Stimulated activated CD8-positive, alpha-beta memory T cell treated with anti-CD3 and anti-CD28 coated beads, Interleukin-4, amount 100 ng/mL, for 48 hours (primary cell): ENCODE measurements around the gene CIPC.

ENCODE experiments used
- DNase-seq: peaks from one replicate; pipeline ENCODE4 v3.0.0-alpha.2; 2020

CIPC gene

DNA sequence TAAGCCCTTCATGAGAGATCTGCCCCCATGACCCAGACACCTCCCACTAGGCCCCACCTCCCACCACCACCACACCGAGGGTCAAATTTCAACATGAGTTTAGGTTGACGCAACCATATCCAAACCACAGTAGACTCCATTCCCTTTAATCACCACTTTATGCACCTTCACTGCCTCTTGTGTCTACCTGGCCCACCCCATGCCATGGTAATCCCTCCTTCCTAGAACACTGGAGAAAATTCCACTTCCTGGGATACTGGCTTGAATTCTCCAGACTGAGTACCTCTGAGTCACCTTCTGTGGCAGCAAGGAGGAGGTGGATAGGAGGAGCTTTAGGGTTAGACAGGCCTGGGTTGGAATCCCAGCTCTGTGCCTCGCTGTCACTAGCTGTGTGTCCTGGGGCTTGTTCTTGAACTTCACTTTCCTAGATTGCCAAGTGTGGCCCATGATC lies 26.1 kb upstream of the CIPC start:
- DNase-seq: no peak

DNA sequence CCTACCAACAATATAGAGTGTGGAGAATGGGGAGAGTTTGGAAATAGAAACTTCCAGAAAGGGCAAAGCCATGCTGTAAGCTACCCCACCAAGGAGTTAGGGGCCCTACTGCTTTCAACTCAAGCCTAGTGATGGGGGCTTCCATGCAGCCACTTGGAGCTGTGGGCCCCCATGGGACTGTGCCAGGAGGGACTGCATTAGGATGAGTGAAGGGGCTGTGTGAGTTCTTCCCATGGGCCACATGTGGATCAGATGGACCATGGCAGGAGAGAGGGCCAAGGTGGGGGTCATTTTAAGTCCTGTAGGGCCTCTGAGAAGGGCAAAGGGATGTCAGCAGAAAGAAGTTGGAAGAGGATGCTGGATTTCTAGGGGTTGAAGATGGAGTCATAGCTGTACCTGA lies 23.1 kb upstream of the CIPC start:
- DNase-seq: no peak

DNA sequence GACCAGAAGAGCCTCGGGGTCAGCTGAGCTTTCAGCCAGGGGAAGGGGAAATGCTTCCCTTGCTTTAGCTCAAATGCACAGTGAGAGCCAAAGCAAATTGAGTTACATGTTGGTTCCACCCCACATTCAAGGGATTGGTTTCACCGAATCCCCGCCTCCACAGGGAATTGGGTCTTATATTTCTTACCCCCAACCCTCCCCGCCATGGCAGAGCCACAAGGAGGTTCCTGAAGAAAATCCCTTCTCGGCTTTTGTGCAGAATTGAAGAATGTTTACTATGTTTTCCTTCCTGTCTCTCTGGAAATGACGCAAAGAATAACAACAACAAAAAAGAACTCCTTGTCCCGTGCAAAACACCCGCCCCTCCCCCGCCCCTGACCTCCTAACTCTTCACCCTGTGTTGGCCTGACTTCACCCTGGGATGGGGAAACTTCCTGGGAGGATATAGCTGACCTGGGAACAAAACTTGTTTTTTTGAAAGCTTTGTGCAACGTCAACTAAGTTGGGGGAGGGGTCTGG lies 21.9 kb upstream of the CIPC start:
- DNase-seq: no peak

DNA sequence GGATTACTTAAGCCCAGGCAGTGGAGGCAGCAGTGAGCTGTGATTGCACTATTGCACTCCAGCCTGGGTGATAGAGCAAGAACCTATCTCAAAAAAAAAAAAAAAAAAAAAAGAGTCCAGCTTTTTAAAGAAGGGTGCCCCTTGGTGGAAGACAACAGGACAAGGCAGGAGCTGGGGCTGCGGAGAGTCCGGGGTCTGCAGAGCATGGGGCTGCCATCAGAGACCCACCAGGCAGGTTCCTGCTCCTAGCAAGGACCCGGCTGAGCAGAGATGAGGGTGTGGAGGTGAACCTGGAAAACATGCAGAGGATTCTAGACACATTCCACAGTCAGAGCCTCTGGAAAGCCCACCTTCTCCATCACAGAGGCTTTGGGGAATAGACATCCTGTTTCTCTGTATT lies 21.0 kb upstream of the CIPC start:
- DNase-seq: no peak

DNA sequence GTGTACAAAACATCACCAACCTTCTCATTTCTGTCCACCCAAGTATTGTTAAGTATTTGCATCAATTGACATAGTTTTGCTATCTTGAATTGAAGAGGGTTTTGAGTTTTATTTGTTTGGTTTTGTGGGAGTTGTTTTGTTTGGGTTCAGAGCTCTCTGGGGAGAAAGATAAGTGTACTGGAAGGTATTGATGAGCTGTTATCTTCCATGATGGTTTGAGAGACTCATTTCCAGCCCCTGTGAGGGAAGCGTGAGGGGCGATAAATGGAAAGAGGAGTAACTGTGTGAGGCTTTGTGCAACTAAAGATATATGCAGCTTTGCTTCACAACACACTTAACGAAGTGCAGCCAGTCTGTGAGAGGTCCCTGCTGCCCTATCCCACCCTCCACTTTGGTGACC lies 15.7 kb upstream of the CIPC start:
- no peak for DNase-seq

DNA sequence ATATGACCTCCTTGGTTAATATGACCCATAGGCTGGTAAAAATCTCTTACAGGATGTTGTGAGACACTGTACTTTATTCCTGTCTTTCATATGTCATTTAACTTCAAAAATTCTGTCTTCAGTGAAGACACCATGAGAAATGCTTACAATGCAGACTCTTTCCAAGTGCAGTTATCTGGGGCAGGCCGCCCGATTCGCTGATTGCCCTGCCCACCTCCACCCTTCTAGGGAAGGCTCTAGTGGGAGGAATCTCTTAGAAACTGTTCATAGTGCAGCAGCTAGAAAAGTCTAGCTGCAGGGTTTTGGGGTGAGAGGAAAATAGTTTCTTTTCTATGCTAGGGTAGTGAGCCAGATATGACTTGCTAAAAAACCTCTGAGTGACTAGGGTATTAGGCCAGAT lies 15.0 kb upstream of the CIPC start:
- DNase-seq: no peak

DNA sequence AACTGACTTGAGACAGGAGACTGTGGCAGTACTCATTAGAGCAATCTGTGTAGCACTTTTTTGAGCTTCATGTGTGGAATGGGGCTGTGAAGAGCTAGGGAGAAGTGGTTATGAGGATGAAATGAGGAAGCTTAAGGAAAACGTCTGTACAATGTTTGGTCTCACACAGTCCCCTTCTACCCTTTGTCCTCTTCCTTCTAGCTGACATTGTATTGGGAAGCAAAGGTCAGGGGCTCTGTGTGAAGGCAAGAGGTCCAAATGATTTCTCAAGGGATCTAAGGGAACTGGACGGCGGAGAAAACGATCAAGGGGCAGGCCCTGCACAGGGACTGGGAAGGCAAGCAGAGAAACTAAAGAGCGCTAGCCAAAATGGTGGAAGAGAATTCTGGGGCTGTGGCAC lies 13.1 kb upstream of the CIPC start:
- DNase-seq: no peak

DNA sequence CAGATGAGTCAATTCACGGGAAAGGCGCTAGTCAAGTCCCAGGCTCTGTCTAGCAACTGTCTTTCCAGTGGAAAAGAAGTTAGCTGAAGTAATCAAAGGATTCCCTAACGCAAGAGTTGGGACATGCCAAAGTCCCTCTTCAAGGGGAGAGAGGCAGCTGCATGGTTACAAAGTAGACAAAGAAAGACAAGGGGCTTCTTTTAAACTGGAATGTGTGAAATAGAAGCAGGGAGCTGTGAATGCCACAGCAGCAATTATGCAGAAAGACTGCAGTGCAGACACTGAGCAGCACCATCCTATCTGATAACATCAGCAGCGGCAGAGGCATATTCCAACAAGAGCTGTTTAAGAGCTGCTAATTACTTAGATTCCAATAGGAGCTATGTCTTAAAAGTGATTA lies 12.5 kb upstream of the CIPC start:
- no peak for DNase-seq

DNA sequence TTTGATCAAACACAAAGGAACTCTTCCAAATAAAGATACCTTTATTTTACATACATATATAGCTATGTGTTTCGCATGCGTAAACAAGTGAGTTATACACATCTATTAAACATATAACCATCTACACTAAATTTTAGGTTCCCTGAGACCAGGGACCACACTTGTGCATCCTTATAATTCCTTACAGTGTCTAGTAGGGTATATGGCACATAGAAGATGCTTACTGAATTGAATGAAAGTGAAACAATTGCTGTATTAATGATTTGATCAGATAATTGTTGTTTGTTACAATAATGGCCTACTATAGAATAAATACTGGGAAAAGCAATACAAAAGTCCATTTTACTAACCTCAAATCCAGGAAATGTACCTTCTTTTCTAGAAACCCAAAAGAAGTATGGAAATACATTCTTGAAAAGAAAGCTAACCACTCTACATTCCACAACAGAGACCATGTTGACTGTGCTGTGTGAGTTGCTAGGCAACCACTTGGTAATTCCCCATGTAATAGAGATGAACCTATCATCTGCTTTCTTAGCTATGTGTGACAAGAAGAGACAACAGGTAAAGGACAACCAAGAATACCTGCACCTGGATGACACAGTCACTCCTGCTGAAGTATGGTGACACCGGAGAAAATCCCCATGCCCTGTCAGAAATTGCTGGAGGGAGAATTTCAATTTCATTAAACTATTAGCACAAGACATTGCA lies 11.9 kb upstream of the CIPC start:
- no peak for DNase-seq

DNA sequence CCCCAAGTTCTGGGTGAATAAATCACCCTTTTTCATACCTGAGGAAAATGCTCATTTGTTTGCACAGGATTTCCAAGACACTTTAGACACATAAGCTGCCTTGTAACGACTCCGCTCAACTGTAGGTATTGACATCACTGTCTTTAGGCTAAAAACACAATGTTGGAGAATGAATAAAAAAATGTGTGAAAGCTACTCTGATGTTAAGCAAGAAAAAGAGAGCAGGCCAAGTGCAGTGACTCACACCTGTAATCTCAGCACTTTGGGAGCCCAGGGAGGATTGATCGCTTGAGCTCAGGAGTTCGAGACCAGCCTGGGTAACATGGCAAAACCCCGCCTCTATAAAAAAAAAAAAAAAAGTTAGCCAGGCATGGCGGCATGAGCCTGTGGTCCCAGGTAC lies 11.1 kb upstream of the CIPC start:
- DNase-seq: no peak

DNA sequence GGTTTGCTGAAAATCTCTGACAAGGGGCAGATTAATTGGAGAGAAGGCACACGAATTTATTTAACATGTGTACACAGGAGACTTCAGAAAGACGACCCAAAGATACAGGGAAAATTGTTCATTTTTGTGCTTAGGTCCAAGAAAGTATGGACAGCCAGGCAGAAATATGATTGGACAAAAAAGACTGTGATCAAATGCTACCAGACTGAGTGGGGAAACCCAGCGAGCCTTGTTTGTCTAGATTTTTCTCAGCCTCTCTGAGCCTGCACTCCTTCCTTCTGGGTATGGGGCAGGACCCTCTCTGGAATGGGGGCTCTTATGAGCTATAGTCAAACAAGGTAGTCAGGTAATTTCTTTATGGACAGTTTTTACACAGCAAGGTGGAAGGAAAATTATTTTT lies 10.4 kb upstream of the CIPC start:
- no peak for DNase-seq

DNA sequence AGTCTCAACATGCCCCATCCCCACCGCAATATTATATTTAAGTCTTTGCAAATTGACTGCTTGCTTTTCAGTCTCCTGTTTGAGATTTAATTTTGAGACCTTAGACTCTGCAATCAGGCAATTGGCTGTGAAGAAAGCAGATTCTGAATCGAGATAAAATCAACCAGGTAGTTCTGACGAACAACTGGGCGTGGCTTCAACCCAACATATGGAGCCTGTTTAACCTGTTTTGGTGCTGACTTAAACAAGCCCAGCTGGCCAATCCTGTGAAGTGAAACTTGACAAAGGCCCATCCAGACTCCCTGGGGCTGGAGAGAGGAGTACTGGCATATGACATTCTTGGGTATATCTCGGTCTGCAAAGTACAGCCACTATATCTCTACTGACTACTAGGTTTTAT lies 9.8 kb upstream of the CIPC start:
- DNase-seq: no peak

DNA sequence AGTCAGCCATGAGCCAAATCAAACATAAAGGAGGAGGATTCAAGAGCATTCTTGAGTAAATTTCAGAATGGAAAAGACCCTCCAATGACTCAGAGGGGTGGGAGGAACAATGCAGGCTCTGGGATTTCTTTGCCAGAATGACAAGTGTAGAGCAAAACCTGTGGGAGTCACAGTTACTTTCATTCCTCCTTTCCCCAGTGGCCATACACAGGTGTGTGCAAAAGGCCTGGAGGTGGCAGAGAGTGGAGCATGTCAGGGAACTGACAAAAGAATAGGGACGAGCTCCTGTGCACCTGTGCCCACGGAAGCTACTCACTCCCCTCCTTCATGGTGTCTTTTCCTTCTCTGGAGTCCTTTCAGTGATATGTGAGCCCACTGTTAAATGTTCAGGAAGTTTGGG lies 9.4 kb upstream of the CIPC start:
- DNase-seq: no peak

DNA sequence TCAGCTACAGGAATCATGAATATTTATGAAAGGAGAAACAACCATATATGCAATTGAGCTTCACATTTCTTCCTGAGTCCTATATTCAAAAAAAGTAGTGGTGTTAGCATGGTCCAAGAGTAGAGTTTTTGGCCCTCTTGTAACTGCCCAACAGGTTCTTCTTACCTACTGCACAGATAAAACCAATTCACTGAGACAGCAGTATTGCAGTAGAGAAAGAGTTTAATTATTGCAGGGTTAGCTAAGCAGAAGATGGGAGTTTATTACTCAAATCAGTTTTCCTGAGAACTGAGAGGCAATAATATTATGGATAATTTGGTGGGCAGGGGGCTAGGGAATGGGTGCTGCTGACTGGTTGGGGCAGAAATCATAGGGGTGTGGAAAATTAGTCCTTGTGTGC lies 6.5 kb upstream of the CIPC start:
- no peak for DNase-seq

DNA sequence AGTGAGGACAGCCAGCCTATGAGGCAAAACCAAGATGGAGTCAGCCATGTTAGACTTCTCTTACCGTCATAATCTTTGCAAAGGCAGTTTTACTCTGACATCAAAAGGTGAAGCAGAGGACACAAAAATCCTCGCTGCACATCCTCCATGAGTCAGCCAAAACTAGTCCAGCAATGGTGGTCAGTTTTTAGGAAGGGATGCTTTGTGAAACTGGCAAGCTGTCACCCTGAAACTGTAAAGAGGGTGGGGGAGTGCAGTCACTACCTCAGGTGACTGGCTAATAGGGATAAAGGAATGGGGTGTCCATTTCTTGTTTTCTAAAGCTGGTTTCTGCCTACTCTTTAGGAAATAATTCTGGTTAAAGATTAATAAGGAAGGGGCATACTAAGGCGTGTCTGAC lies 5.4 kb upstream of the CIPC start:
- DNase-seq: no peak

DNA sequence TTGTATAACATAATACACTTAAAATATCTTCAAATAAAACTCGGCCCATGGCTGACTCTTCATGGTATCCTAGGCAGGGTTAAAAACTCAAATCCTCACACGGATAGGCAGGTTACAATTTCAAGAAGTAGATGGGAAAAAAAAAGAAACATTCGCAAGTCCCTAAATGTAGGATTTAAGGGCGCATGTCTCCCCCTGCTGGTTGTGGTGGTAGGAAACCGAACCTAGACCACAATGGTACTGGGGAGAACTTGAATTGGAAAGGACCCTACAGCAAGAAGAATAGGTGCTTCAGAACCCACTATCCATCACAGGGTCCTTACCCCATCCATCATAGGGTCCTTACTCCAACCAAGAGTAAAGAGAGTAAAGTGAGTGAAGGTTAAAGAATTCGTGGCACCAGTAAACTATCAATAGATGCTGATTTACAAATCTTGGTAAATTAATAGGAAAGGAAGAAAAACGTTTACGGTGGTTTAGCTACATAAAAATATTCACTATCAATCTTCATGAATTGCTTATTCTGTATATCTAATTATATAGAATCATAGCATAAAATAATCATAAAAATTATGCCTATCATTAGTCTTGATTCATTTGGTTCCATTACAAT lies 3.3 kb upstream of the CIPC start:
- DNase-seq: peak; percentile 88

DNA sequence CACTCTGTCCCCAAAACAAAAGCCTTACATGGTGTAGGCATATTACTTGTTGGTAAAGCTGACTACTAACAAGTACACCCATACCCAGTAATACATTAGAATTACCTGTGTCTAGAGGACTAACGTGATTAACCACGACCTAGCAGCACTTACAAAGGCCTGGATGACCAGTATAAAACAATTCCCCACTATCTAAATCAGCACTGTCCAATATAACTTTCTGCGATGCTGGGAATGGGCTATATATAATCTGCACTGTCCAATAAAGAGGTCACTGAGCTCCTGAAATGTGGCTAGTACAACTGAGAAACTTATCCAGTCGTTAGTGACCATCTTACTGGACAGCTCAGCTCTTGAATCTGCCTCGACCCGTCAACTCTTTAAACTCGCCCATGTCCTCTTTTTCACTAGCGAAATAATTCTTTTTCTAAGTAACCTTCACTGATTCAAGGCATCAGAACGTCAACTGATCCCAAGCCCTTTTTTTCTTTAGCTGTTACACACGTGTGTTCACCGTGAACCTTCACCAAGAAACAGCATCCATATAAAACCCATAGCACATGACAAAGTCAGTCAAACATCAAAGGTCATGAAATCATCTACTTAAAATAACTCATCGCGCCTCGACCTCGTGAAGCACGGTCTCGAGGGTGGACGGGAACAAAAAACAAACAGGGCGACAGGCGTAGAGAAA lies 905 bp upstream of the CIPC start:
- DNase-seq: no peak

DNA sequence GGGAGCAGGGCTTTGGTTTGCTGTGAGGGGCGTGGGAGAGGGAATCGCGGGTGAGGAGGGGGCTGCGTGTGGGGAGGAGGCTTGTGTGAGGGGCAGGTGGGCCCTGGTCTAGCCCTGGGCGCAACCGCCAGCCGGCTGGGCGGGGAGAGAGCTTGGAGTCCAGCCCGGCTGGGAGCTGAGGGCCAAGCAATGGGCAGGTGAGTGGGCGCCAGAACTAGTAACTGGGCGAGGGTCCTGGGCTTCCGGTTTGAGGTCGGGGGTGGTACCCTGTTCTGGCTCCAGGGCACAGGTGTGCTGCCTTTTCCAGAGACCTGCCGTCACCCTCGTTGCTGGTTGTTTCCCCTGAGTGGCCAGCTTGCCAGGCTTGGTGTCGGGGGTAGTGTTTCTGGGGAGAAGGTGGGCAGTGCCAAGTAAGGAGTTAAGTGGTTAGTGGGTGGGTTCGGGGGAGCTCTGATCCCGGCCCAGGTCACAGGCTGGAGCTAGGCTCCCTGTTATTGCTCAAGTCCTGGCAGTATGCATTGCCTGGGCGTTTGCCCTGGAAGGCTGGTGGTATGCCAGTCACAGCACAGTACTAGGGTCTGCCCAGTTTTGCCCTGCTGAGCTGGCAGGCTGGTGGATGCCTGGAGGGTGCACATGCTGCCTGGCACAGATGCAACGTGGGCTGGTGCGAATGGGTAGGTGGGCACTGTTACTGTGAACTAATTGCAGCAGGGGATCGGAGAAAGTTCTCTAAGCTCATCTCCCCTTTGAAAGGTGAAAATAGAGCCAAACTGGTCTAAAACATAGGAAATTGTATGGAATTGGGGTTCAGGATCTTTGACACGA lies 683 bp downstream of the CIPC start:
- peak; percentile 36 for DNase-seq

DNA sequence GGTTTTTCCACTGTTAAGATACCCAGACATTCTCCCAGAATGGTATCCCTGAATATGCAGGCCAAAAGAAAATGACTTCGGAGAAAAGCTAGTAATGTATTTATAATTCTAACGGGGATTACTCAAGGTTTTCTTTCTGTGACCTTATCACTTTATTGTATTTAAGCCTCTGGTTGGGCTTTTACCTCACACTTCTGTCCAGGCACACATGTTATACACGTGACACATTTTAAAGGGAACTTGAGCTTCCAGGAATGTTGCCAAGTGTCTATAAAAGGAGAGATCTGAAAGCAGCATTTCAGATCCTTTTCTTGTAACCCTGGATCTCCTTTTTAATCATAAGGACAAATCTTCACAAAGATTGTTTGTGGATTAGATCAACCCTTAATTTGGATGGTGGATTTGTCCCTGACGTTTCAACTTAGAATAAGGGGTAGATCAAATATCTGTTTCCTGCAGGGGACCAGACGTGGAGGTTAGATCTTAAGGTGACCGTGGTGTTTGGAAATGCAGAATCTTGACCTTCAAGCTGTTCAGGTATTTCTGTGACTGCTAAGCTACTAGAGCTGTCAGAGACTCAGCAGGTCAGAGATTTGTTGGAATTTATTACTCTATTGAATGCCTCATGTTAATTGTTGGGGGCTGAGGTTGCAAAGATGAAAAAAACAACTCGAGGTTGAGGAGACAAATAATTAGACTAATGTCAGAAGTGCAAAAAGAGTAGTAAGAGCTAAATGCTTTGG lies 1.5 kb downstream of the CIPC start:
- no peak for DNase-seq

DNA sequence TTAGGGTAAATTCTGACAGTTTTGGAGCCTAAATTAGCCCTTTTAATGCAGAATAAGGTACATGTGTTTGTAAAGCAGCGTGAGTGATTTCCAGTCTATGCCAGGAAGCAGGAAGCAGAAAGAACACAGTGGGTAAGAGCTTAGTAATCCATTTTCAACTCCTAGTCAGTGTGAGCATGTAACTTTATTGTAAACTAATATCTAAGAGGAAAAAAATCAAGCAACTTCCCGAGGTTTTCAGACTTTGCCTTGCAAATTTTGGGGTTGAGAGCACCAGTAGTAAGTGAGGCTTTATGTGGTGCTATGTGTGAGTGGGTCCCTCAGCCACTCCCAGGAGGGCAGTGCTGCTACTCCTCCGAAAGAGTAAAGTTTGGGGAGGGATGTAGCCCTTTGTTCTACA lies 2.9 kb downstream of the CIPC start:
- no peak for DNase-seq

DNA sequence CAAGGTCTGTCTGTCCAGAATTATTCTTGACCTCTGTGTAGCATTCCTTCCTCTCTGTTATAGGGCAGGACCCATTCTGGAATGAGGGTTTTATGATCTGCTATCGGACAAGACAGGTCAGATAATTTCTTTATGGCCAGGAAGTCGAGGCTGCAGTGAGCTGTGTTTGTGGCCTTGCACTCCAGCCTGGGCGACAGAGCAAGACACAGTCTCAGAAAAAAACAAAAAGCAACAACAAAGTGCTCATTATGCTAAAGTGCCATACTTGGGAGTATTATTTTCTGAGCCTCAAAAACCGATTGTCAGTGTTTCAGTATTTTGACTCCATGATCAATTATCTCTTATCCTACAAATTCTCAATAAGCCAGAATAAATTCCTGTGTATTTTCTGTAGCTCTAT lies 4.1 kb downstream of the CIPC start:
- no peak for DNase-seq

DNA sequence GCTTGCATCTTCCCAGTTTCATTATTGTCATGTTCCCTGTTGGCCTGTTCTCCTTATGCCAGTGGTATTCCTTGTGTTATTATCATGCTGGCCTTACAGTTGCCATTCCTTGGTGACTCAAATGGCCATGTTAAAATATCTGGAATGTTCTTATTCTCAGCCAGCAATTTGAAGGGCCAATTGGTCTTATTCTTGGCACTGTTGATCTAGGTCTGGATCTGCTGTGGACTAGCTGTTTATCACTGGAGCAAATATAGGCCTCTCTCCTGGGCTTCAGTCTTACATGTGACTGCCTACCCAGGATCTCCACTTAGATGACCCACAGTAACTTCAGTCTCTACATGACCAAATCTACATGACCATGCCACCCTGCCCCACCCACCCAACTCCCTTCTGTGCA lies 5.4 kb downstream of the CIPC start:
- DNase-seq: no peak

DNA sequence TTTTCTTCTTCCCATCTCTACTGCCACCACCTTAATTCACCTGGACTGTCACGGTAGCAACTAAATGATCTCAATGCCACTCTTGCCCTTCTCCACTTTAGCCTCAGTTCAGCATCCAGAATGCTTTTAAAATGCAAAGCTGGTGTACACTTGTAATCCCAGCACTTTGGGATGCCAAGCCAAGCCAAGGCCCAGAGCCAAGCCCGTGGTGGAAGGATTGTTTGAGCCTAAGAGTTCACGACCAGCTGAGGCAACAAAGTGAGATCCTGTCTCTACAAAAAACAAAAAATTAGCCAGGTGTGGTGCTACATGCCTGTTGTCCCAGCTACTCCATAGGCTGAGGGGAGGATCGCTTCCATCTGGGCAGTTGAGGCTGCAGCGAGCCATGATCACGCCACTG lies 5.9 kb downstream of the CIPC start:
- no peak for DNase-seq
